K562 (cell line): ENCODE measurements around the gene PDGFA. TPM values are rescaled to one million over a fixed set of nuclear protein-coding genes. Genes with fewer than 3 reads are reported as not detected.

Source experiments
- ARID3A ChIP-seq: IDR thresholded peaks from 2 replicates; pipeline ENCODE4 v1.6.1; 2012; ENCODE audit warnings: low read depth, low read length, improper control_type of control experiment, borderline replicate concordance
- ATF1 ChIP-seq, 2 experiments: fragments of 450-650 bp in 1 of 2; IDR thresholded peaks; 2 replicates each; pipeline ENCODE4 v1.6.1; 2016; ENCODE audit warnings: missing compliant biosample characterization in 1 of 2, missing genetic modification characterization in 1 of 2
- BCL6 ChIP-seq: fragments of 250-450 bp; sonication (Bioruptor Pico); IDR thresholded peaks from 2 replicates; pipeline ENCODE4 v1.4.0; 2020
- BCOR ChIP-seq: fragments of 450-650 bp; IDR thresholded peaks from 2 replicates; pipeline ENCODE4 v1.6.1; 2016
- C11orf30 ChIP-seq: fragments of 450-650 bp; IDR thresholded peaks from 2 replicates; pipeline ENCODE4 v1.6.1; 2016; ENCODE audit warnings: low read depth, mild to moderate bottlenecking
- CCAR2 ChIP-seq: fragments of 200-400 bp; formaldehyde crosslinking; IDR thresholded peaks from 2 replicates; pipeline ENCODE4 v1.6.1; 2017; ENCODE audit warnings: mild to moderate bottlenecking, low read depth, low read length
- CREBBP ChIP-seq: IDR thresholded peaks from one replicate; pipeline ENCODE4 v1.6.1; 2012; ENCODE audit warnings: low read depth, mild to moderate bottlenecking, control low read depth, inconsistent platforms, low read length
- FOXJ3 ChIP-seq: sonication (generic); formaldehyde crosslinking; IDR thresholded peaks from 2 replicates; pipeline ENCODE4 v1.4.0; 2020; ENCODE audit warnings: mild to moderate bottlenecking, missing genetic modification reagents
- GMEB1 ChIP-seq: fragments of 250-450 bp; sonication (Bioruptor Pico); IDR thresholded peaks from 2 replicates; pipeline ENCODE4 v1.4.0; 2020; ENCODE audit warnings: mild to moderate bottlenecking
- GTF2A2 ChIP-seq: IDR thresholded peaks from 2 replicates; pipeline ENCODE4 v1.6.1; 2016; ENCODE audit warnings: mild to moderate bottlenecking, missing genetic modification characterization, missing compliant biosample characterization
- GTF2F1 ChIP-seq: IDR thresholded peaks from 2 replicates; pipeline ENCODE4 v1.6.1; 2011; ENCODE audit warnings: low read depth, low read length, improper control_type of control experiment
- HCFC1 ChIP-seq: IDR thresholded peaks from 2 replicates; pipeline ENCODE4 v1.6.1; 2012; ENCODE audit warnings: low read depth, low read length, improper control_type of control experiment
- HEY1 ChIP-seq: fragments of 250-450 bp; sonication (Bioruptor Pico); IDR thresholded peaks from 2 replicates; pipeline ENCODE4 v1.5.0; 2020; ENCODE audit warnings: mild to moderate bottlenecking, moderate library complexity, borderline replicate concordance
- KAT7 ChIP-seq: sonication (generic); formaldehyde crosslinking; IDR thresholded peaks from 2 replicates; pipeline ENCODE4 v1.8.0; 2022; ENCODE audit warnings: missing genetic modification reagents, mild to moderate bottlenecking, borderline replicate concordance
- KLF1 ChIP-seq: fragments of 450-650 bp; IDR thresholded peaks from 2 replicates; pipeline ENCODE4 v1.6.1; 2016; ENCODE audit warnings: missing genetic modification characterization, missing compliant biosample characterization
- NR0B1 ChIP-seq: fragments of 450-650 bp; IDR thresholded peaks from one replicate; pipeline ENCODE4 v1.6.1; 2018; ENCODE audit warnings: mild to moderate bottlenecking, moderate library complexity; ENCODE audit not compliant: partially characterized antibody
- PHB2 ChIP-seq: fragments of 450-650 bp; IDR thresholded peaks from 2 replicates; pipeline ENCODE4 v1.6.1; 2017; ENCODE audit warnings: low read depth
- POLR2H ChIP-seq: IDR thresholded peaks from 2 replicates; pipeline ENCODE4 v1.6.1; 2016; ENCODE audit warnings: missing genetic modification characterization, low read depth, mild to moderate bottlenecking, control low read depth, missing compliant biosample characterization, moderate library complexity
- RB1 ChIP-seq: fragments of 450-650 bp; IDR thresholded peaks from 2 replicates; pipeline ENCODE4 v1.6.1; 2017; ENCODE audit warnings: low read depth, mild to moderate bottlenecking
- SRSF7 ChIP-seq: fragments of 200-400 bp; formaldehyde crosslinking; optimal IDR thresholded peaks from 2 replicates; pipeline ENCODE3; 2017; ENCODE audit warnings: mild to moderate bottlenecking, low read depth, low read length
- XRCC3 ChIP-seq: fragments of 450-650 bp; IDR thresholded peaks from 2 replicates; pipeline ENCODE4 v1.6.1; 2017; ENCODE audit warnings: mild to moderate bottlenecking, moderate library complexity
- ZBTB1 ChIP-seq: sonication (generic); formaldehyde crosslinking; IDR thresholded peaks from 2 replicates; pipeline ENCODE4 v1.8.1; 2023; ENCODE audit warnings: missing genetic modification reagents, low read depth, mild to moderate bottlenecking, borderline replicate concordance
- ZBTB7A ChIP-seq: IDR thresholded peaks from 2 replicates; pipeline ENCODE4 v1.6.1; 2011; ENCODE audit warnings: low read depth, mild to moderate bottlenecking, low read length, moderate library complexity, borderline replicate concordance; ENCODE audit not compliant: control insufficient read depth
- ZNF12 ChIP-seq: sonication (generic); formaldehyde crosslinking; IDR thresholded peaks from 2 replicates; pipeline ENCODE4 v1.4.0; 2020; ENCODE audit warnings: mild to moderate bottlenecking, missing genetic modification reagents
- ZNF24 ChIP-seq: fragments of 450-650 bp; IDR thresholded peaks from 2 replicates; pipeline ENCODE4 v1.6.1; 2016
- ZNF445 ChIP-seq: fragments of 250-450 bp; sonication (Bioruptor Pico); IDR thresholded peaks from 2 replicates; pipeline ENCODE4 v1.4.0; 2020; ENCODE audit warnings: low read depth, mild to moderate bottlenecking, moderate library complexity
- ZNF830 ChIP-seq: fragments of 250-450 bp; sonication (Bioruptor Pico); IDR thresholded peaks from 2 replicates; pipeline ENCODE4 v1.5.0; 2021; ENCODE audit warnings: mild to moderate bottlenecking
- polyA plus RNA-seq, 8 experiments: library from polyadenylated mRNA; depleted of rRNA in 4 of 8; stranded (reverse) in 5 of 8; unstranded in 3 of 8; fragments of >200 nt; fragmentation: Nextera tagmentation in 2 of 8; fragmentation: Illumina TruSeq in 1 of 8; extraction: Ambion mirVana in 2 of 8; extraction: Trizol in 1 of 8; gene quantifications; 2 replicates each; pipeline versions ENCODE4 v1.2.1 to v1.2.3, GENCODE V29; 2011 to 2014; ENCODE audit warnings: inconsistent platforms in 1 of 8, missing spikeins in 1 of 8
- total RNA-seq, 7 experiments: library from RNA; depleted of rRNA in 6 of 7; stranded (reverse); fragments of >200 nt in 6 of 7; fragmentation: Illumina TruSeq in 2 of 7; extraction: Trizol in 2 of 7; gene quantifications; 2 replicates each; pipeline versions ENCODE4 v1.2.1 to v1.2.3, GENCODE V29; 2011 to 2021; ENCODE audit warnings: low replicate concordance in 1 of 7

PDGFA gene
- total and polyA plus RNA-seq, 9 of the 15 experiments (the other 6 are each of a cell fraction or from before 2014, with no cell fraction given) = 2.5 to 10.2 (median 4.6) TPM

- TF ChIP-seq NR0B1 (no peak), ZBTB1 (CRISPR knock-in tag) (0 out of 2 replicates have a peak, but pooled peaks have one; percentile 12), SRSF7 (no peak), HCFC1 (no peak), BCL6 (CRISPR knock-in tag) (no peak), ATF1 (CRISPR knock-in tag; IDR thresholded peaks at IDR 0.05) (no peak), ATF1 (tag; IDR thresholded peaks at IDR 0.05) (0 out of 2 replicates have a peak, but pooled peaks have one; percentile 13), GTF2A2 (tag) (no peak), CCAR2 (no peak), KAT7 (CRISPR knock-in tag) (no peak), GMEB1 (CRISPR knock-in tag) (peak; percentile 48; the same call in 1 of the 2 replicates), XRCC3 (no peak), GTF2F1 (no peak), ZNF12 (CRISPR knock-in tag) (no peak), PHB2 (no peak), ZNF24 (no peak), ZNF830 (CRISPR knock-in tag) (no peak), FOXJ3 (no peak), ZBTB7A (peak; percentile 61; the same call in 1 of the 2 replicates), BCOR (peak; percentile 40; the same call in 1 of the 2 replicates), CREBBP (no peak), ZNF445 (no peak), HEY1 (CRISPR knock-in tag) (no peak), POLR2H (tag) (no peak), C11orf30 (no peak), KLF1 (peak; percentile 48; the same call in 1 of the 2 replicates), ARID3A (no peak), RB1 (peak; percentile 52; the same call in 1 of the 2 replicates)
These were observed 986 bp upstream of the PDGFA start (continued) for GRCh38 chr7:520503-521161.
